ENCODE measurements around the gene ADK.

- TF ChIP-seq CTCF (conservative IDR thresholded peaks at IDR 0.05; ENCODE audit: low read length) (no peak), EZH2phosphoT487 (IDR thresholded peaks at IDR 0.05; ENCODE audit: borderline replicate concordance, low read depth, low read length) (no peak)
These were observed 624 bp upstream of the ADK start, which contains the start of gene AP3M1 for GRCh38 chr10:74150204-74150989.

Measured in OCI-LY7 (cell line).